Astrocyte of the cerebellum (primary cell): ENCODE data around the gene SYT17.

Source experiments
- DNase-seq: peaks from one replicate; pipeline ENCODE4 v3.0.0-alpha.2; 2011; ENCODE audit warnings: low read depth
- H3K4me3 ChIP-seq: 2 replicates; pipeline ENCODE4 v1.5.1; 2011; ENCODE audit warnings: mild to moderate bottlenecking, low read depth, low read length, moderate library complexity
- CTCF ChIP-seq: IDR thresholded peaks from 2 replicates; pipeline ENCODE4 v1.5.1; 2012; ENCODE audit warnings: low read length, low read depth, moderate library complexity, mild to moderate bottlenecking; ENCODE audit errors: missing control alignments
- in situ Hi-C: cut with HindIII; loops from 2 replicates; pipeline ENCODE4 v1.10.0; 2017; ENCODE audit warnings: low sequenced_read_pairs

Gene SYT17

DNA sequence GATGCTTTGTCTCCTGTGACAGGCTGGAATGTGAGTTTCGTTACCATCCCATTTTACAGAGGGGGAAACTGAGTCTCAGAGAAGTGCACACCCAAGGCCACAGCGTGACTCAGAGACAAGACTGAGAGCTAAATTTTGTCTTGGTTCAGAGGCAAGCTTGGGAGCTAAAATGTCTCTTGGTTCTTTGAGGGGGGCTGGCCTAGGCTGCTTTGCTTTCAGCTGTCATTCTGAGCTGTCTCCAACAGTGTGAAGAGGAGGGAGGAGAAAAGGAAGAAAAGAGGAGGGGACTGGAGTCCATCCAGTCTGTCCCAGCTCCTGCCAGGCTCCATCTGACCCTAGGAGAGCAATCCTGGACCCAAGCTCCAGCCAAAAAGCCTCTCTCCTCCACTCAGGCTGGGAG is 117.4 kb downstream of the SYT17 start, which contains the start of gene CLEC19A:
CLEC19A (plus strand) TSS at position 301 of the 400 bp plus-strand sequence. CDS start 121 bp downstream, outside the sequence.
- in situ Hi-C loops: no loop called here
- H3K4me3 ChIP-seq: no peak within 1 kb of the TSS
- no peak for DNase-seq
- no peak for TF ChIP-seq CTCF

DNA sequence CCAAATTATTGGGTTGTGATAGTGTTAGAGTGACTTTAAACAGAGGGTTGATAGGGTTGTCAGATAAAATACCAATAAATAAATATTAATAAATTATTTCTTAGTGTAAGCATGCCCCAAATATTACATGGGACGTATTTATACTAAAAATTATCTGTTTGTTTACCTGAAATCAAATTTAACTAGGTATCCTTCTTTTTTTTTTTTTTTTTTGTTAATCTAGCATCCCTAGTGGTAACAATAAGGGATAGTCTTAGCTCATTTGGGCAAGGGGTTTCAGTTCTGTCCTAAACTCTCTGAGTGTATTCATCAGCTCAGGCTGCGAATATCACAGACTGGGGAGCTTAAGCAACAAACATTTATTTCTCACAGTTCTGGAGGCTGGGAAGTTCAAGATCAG is 118.8 kb downstream of the SYT17 start:
- no peak for TF ChIP-seq CTCF
- no peak overlapping the region for H3K4me3 ChIP-seq
- in situ Hi-C loops: no loop called here
- no peak for DNase-seq

DNA sequence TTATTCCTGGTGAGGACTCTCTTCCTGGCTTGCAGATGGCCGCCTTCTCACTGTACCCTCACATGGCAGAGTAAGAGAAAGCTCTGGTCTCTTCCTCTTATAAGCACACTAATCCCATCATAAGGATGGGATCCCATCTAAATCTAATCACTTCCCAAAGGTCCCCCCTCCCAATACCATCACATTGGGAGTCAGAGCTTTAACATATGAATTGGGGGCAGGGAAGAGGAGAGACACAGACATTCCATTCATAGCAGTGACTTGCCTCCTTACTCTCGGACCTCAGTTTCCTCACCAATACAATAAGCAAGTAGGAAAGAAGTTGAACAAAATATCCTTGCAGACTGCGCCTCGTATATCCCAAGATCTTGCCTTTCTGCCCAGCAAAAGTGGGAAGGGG is 119.2 kb downstream of the SYT17 start:
- DNase-seq: no peak
- TF ChIP-seq CTCF: no peak
- H3K4me3 ChIP-seq: no peak overlapping the region
- in situ Hi-C loops: no loop called here

- DNase-seq: no peak
- no peak overlapping the region for H3K4me3 ChIP-seq
- no peak for TF ChIP-seq CTCF
- in situ Hi-C loops: no loop called here
Measured at GRCh38 chr16:19288872-19289799, 121.1 kb downstream of the SYT17 start.

DNA sequence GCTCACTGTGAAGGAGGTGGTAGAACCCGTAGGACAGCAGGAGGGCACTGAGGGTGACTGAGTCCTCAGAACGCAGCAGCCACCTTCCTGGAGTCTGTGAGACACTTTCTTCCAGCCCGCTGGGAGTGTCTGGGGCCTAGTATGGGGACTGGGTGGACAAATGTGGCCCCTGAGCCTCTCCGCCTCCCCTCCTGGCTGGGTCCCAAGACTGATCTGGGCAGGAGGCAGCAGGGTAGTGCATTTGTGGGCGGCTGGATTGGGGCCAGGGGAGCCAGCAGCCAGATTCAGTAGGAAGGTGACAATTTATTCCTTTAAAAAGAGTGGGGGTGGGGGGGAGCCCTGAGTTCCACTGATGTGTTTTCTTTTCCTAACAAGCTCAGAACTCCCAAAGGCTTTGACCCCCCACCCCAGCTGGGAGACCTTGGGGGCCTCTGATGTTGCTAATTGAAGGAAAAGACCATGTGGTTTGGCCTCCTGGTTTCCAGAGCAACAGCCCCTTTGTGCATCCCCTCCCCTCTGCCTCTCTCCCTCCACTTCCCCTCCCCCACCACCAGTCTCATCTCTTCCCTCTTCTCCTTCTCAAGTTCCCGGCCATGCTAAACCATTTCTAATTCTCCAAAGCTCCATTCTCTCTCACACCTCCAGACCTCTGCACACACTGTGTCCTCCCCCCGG is 121.9 kb downstream of the SYT17 start:
- TF ChIP-seq CTCF: no peak

DNA sequence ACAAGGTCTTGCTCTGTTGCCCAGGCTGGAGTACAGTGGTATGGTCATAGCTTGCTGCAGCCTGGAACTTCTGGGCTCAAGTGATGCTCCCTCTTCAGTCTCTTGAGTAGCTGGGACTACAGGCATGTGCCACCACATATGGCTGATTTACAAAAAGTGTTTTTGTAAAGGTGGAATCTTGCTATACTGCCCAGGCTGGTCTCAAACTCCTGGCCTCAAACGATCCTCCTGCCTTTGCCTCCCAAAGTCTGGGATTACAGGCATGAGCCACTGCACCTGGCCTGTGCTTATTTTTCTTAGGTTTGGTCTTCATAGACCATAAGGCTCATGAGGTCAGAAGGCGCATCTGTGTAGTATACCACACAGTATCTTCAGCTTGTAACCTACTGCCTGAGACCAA is 122.8 kb downstream of the SYT17 start:
- in situ Hi-C loops: no loop called here
- DNase-seq: no peak
- TF ChIP-seq CTCF: no peak
- no peak overlapping the region for H3K4me3 ChIP-seq

More for the DNA sequence above, 121.9 kb downstream of the SYT17 start:
- no peak overlapping the region for H3K4me3 ChIP-seq
- in situ Hi-C loops: no loop called here
- DNase-seq: no peak
